Hepatocyte (in vitro differentiated cells): ENCODE results near the gene AANAT. TPM values are rescaled to one million over a fixed set of nuclear protein-coding genes. Genes with fewer than 3 reads are reported as not detected.

ENCODE experiments used
- DNase-seq: peaks from one replicate; pipeline ENCODE4 v3.0.0-alpha.2; 2016; ENCODE audit warnings: low spot score
- H2AFZ ChIP-seq: fragments of 200-600 bp; sonication (generic); 2 replicates; pipeline ENCODE4 v1.6.0; 2016; ENCODE audit warnings: antibody characterized with exemption, mild to moderate bottlenecking
- H3K27ac ChIP-seq: fragments of 200-600 bp; sonication (generic); 2 replicates; pipeline ENCODE4 v1.5.1; 2016; ENCODE audit warnings: mild to moderate bottlenecking
- H3K27me3 ChIP-seq: fragments of 200-600 bp; sonication (generic); 2 replicates; pipeline ENCODE4 v1.6.1; 2016
- H3K36me3 ChIP-seq: fragments of 200-600 bp; sonication (generic); replicated peaks from 2 replicates; pipeline ENCODE4 v1.5.1; 2016; ENCODE audit warnings: low read depth; ENCODE audit not compliant: insufficient read depth
- H3K4me1 ChIP-seq: fragments of 200-600 bp; sonication (generic); 2 replicates; pipeline ENCODE4 v1.5.1; 2016; ENCODE audit warnings: mild to moderate bottlenecking, moderate library complexity; ENCODE audit not compliant: insufficient read depth
- H3K4me2 ChIP-seq: fragments of 200-600 bp; sonication (generic); 2 replicates; pipeline ENCODE4 v1.6.0; 2016
- H3K4me3 ChIP-seq: fragments of 200-600 bp; sonication (generic); 2 replicates; pipeline ENCODE4 v1.5.1; 2016; ENCODE audit warnings: mild to moderate bottlenecking
- H3K79me2 ChIP-seq: fragments of 200-600 bp; sonication (generic); 2 replicates; pipeline ENCODE4 v1.6.0; 2017; ENCODE audit warnings: mild to moderate bottlenecking
- H3K9me2 ChIP-seq: fragments of 200-600 bp; sonication (generic); replicated peaks from 2 replicates; pipeline ENCODE4 v1.6.0; 2017; ENCODE audit warnings: mild to moderate bottlenecking; ENCODE audit not compliant: insufficient read depth
- H3K9me3 ChIP-seq: fragments of 200-600 bp; sonication (generic); 2 replicates; pipeline ENCODE4 v1.5.1; 2016; ENCODE audit warnings: low read depth, mild to moderate bottlenecking
- H4K20me1 ChIP-seq: fragments of 200-600 bp; sonication (generic); 2 replicates; pipeline ENCODE4 v1.6.0; 2016; ENCODE audit warnings: mild to moderate bottlenecking; ENCODE audit not compliant: insufficient read depth, poor library complexity, severe bottlenecking
- EZH2 ChIP-seq: fragments of 200-600 bp; sonication (generic); IDR thresholded peaks from 2 replicates; pipeline ENCODE4 v1.6.1; 2016; ENCODE audit warnings: antibody characterized with exemption, mild to moderate bottlenecking, borderline replicate concordance
- EZH2phosphoT487 ChIP-seq: fragments of 200-600 bp; sonication (generic); IDR thresholded peaks from one replicate; pipeline ENCODE4 v1.6.1; 2018; ENCODE audit warnings: antibody characterized with exemption, mild to moderate bottlenecking, low read depth, moderate library complexity; ENCODE audit not compliant: unreplicated experiment, severe bottlenecking
- WGBS: methylation state at CpG from one replicate; pipeline ENCODE4 v1.1.6; 2016; ENCODE audit warnings: low lambda C conversion rate; ENCODE audit errors: missing lambda C conversion rate; 5-methylcytosine and 5-hydroxymethylcytosine counted together
- polyA plus RNA-seq: library from polyadenylated mRNA; unstranded; fragments of >200 nt; fragmentation: Nextera tagmentation; extraction: Ambion mirVana; gene quantifications from 2 replicates; pipeline ENCODE4 v1.2.1, GENCODE V29; 2016
- total RNA-seq: library from RNA; depleted of rRNA; stranded (reverse); fragments of >200 nt; gene quantifications from 2 replicates; pipeline ENCODE4 v1.2.3, GENCODE V29; 2014
- TF ChIP-seq, protein P1 (sequence below): fragments of 200-600 bp; sonication (generic); IDR thresholded peaks from 2 replicates; pipeline ENCODE4 v1.5.1; 2016; ENCODE audit warnings: antibody characterized with exemption, mild to moderate bottlenecking; ENCODE audit not compliant: poor library complexity

Gene AANAT
- total and polyA plus RNA-seq, 2 experiments from 2014 or later: not detected

GRCh38 chr17:76471498-76472257, 4.3 kb downstream of the AANAT start:
- H3K36me3 ChIP-seq: no peaks in the 10 kb centered on the region
- no peak overlapping the region for H3K27ac ChIP-seq
- no peaks in the 10 kb centered on the region for H3K9me2 ChIP-seq
- H2AFZ ChIP-seq: no peak overlapping the region
- H3K4me3 ChIP-seq: no peak overlapping the region
- no peaks in the 10 kb centered on the region for H3K9me3 ChIP-seq
- peaks cover 6% of the 10 kb centered on the region for H3K4me1 ChIP-seq
- H3K79me2 ChIP-seq: no peaks in the 10 kb centered on the region
- TF ChIP-seq, protein P1, sequence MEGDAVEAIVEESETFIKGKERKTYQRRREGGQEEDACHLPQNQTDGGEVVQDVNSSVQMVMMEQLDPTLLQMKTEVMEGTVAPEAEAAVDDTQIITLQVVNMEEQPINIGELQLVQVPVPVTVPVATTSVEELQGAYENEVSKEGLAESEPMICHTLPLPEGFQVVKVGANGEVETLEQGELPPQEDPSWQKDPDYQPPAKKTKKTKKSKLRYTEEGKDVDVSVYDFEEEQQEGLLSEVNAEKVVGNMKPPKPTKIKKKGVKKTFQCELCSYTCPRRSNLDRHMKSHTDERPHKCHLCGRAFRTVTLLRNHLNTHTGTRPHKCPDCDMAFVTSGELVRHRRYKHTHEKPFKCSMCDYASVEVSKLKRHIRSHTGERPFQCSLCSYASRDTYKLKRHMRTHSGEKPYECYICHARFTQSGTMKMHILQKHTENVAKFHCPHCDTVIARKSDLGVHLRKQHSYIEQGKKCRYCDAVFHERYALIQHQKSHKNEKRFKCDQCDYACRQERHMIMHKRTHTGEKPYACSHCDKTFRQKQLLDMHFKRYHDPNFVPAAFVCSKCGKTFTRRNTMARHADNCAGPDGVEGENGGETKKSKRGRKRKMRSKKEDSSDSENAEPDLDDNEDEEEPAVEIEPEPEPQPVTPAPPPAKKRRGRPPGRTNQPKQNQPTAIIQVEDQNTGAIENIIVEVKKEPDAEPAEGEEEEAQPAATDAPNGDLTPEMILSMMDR: no peak
- TF ChIP-seq EZH2: no peak
- no peak for TF ChIP-seq EZH2phosphoT487
- no peak overlapping the region for H3K4me2 ChIP-seq
- DNase-seq: no peak
- WGBS: 95% methylated on average over 35 of the region's 35 CpGs
- H3K27me3 ChIP-seq: no peaks in the 10 kb centered on the region
- H4K20me1 ChIP-seq: no peaks in the 10 kb centered on the region

GRCh38 chr17:76472258-76472645, 4.8 kb downstream of the AANAT start:
- H3K4me1 ChIP-seq: peaks cover 4% of the 10 kb centered on the region

DNA sequence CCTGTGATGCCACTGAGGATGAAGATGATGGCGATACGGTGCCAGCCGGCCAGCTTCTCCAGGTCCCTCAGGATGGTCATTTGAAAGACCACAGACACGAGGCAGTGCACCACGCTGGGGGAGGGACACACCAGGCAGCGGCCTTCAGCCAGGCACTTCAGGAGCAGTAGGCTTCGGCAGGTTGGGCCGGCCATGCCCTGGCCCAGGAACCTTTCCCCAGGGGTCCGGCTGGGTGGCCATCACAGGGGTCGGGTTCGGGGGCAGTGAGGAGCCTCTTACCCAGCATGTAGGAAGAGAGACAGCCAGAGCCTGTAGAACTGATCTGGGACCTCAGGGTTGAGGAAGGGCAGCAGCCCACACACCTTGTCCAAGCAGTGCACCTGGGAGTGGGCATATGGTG, 5.3 kb downstream of the AANAT start:
- Histone ChIP-seq H3K79me2 (no peaks in the 10 kb centered on the region), H3K27me3 (no peaks in the 10 kb centered on the region), H3K4me2 (no peak overlapping the region), H3K27ac (no peak overlapping the region), H2AFZ (no peak overlapping the region), H3K4me1 (no peaks in the 10 kb centered on the region), H3K36me3 (no peaks in the 10 kb centered on the region), H4K20me1 (no peaks in the 10 kb centered on the region), H3K9me3 (no peaks in the 10 kb centered on the region), H3K9me2 (no peaks in the 10 kb centered on the region), H3K4me3 (no peak overlapping the region)
- TF ChIP-seq, protein P1: no peak
- TF ChIP-seq EZH2: no peak
- TF ChIP-seq EZH2phosphoT487: no peak
- 95% methylated on average over 11 of the region's 11 CpGs for WGBS
- no peak for DNase-seq

More at GRCh38 chr17:76472258-76472645, 4.8 kb downstream of the AANAT start:
- Histone ChIP-seq H3K79me2 (no peaks in the 10 kb centered on the region), H4K20me1 (no peaks in the 10 kb centered on the region), H3K4me2 (no peak overlapping the region), H3K4me3 (no peak overlapping the region), H3K27me3 (no peaks in the 10 kb centered on the region), H3K36me3 (no peaks in the 10 kb centered on the region), H3K9me3 (no peaks in the 10 kb centered on the region), H3K27ac (no peak overlapping the region), H2AFZ (no peak overlapping the region), H3K9me2 (no peaks in the 10 kb centered on the region)
- 89% methylated on average over 15 of the region's 15 CpGs for whole genome bisulfite sequencing
- TF ChIP-seq EZH2 (no peak), EZH2phosphoT487 (no peak)
- TF ChIP-seq, protein P1: no peak
- DNase-seq: no peak
